ENCODE results near the gene ZNF579.

- TF ChIP-seq POLR2A (IDR thresholded peaks at IDR 0.05; ENCODE audit: low read depth, low read length) (no peak), CTCF (IDR thresholded peaks at IDR 0.05 in 2 of 3, conservative IDR thresholded peaks at IDR 0.05 in 1 of 3; ENCODE audit: control insufficient read depth in 2 of 3, extremely low read depth in 1 of 3, insufficient read depth in 1 of 3, low read depth in 3 of 3, low read length in 3 of 3) (no peak), BCLAF1 (IDR thresholded peaks at IDR 0.05) (no peak), ZSCAN29 (IDR thresholded peaks at IDR 0.05) (no peak), REST (IDR thresholded peaks at IDR 0.05; ENCODE audit: low read depth, low read length) (no peak), SMARCA5 (IDR thresholded peaks at IDR 0.05) (no peak)
Observed at GRCh38 chr19:55554741-55555152, 25.9 kb downstream of the ZNF579 start.
